ENCODE measurements around the gene PLPPR2. TPM values are rescaled to one million over a fixed set of nuclear protein-coding genes. Genes with fewer than 3 reads are reported as not detected.

PLPPR2 gene
- polyA plus RNA-seq, 2 of the 4 experiments (the other 2 are of a cell fraction), result 5.6 to 9.7 TPM

DNA sequence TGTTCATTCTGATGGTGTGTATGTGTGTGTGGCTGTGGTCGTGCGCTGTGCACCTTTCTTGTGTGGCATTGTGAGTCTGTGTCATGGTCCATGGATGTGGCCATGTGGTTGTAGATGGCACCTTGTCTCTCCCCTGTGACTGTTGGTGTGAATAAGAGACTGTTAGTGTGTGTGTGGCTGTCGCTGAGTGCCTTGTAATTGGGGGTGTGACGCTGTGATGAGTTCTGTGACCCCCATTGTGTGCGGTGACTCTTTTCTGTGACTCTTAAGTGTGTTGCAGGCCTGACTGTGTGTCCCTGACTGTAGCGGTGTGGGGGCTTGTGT lies 804 bp downstream of the PLPPR2 start:
- DNase-seq (ENCODE audit: low read depth in 1 of 2, low spot score in 1 of 2), result no peak
- CTCF ChIA-PET, result no interaction called here
- peak overlapping the region; percentile 90 for H3K4me2 ChIP-seq
- no peak for ATAC-seq
- H3K4me3 ChIP-seq, result peak overlapping the region; percentile 58; the same call in 2 of the 3 replicates
- 90% methylated on average over 4 of the region's 6 CpGs for WGBS (ENCODE audit: missing lambda C conversion rate)
- no peaks in the 10 kb centered on the region for H3K9me3 ChIP-seq
- no peak for FAIRE-seq
- TF ChIP-seq PBX3 (IDR thresholded peaks at IDR 0.05) (no peak), CTCF (IDR thresholded peaks at IDR 0.05) (no peak), RNF2 (IDR thresholded peaks at IDR 0.05; ENCODE audit: borderline replicate concordance, low read depth) (no peak)
- no peaks in the 10 kb centered on the region for H3K4me1 ChIP-seq
- POLR2A ChIA-PET, result no interaction called here
- H3K27ac ChIP-seq, result peak overlapping the region in 1 of 2 experiments; percentile 89; a peak in 2 of 6 replicates

- H3K27ac ChIP-seq, result no peak overlapping the region
- FAIRE-seq (no peak), DNase-seq (ENCODE audit: low read depth in 1 of 2, low spot score in 1 of 2) (no peak), ATAC-seq (no peak)
- WGBS (ENCODE audit: missing lambda C conversion rate), result 90% methylated on average over 9 of the region's 11 CpGs
- POLR2A ChIA-PET, result no interaction called here
- no peak overlapping the region; the same call in 2 of the 3 replicates for H3K4me2 ChIP-seq
- CTCF ChIA-PET, result no interaction called here
- no peaks in the 10 kb centered on the region for H3K9me3 ChIP-seq
- no peak for TF ChIP-seq FOSB (CRISPR knock-in tag; IDR thresholded peaks at IDR 0.05)
- TF ChIP-seq FOXS1 (CRISPR knock-in tag; IDR thresholded peaks at IDR 0.05), result no peak
- no peak for TF ChIP-seq BCL3 (IDR thresholded peaks at IDR 0.05)
- TF ChIP-seq CHD2 (IDR thresholded peaks at IDR 0.05; ENCODE audit: low read length, partially characterized antibody), result no peak
- H3K4me3 ChIP-seq, result no peak overlapping the region
- no peaks in the 10 kb centered on the region for H3K4me1 ChIP-seq
Observed at GRCh38 chr19:11356676-11357550, 1.7 kb downstream of the PLPPR2 start.

- no peak for ATAC-seq
- no peak overlapping the region for H3K27ac ChIP-seq
- no peaks in the 10 kb centered on the region for H3K4me1 ChIP-seq
- no peaks in the 10 kb centered on the region for H3K9me3 ChIP-seq
- no peak for DNase-seq (ENCODE audit: low read depth in 1 of 2, low spot score in 1 of 2)
- TF ChIP-seq CBX2 (IDR thresholded peaks at IDR 0.05; ENCODE audit: borderline replicate concordance, low read depth), result no peak
- TF ChIP-seq POLR2AphosphoS2 (conservative IDR thresholded peaks at IDR 0.05; ENCODE audit: low read length), result no peak
- no peak for TF ChIP-seq PBX3 (IDR thresholded peaks at IDR 0.05)
- TF ChIP-seq, protein P1, sequence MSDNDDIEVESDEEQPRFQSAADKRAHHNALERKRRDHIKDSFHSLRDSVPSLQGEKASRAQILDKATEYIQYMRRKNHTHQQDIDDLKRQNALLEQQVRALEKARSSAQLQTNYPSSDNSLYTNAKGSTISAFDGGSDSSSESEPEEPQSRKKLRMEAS (IDR thresholded peaks at IDR 0.05), result no peak
- TF ChIP-seq, protein P2, sequence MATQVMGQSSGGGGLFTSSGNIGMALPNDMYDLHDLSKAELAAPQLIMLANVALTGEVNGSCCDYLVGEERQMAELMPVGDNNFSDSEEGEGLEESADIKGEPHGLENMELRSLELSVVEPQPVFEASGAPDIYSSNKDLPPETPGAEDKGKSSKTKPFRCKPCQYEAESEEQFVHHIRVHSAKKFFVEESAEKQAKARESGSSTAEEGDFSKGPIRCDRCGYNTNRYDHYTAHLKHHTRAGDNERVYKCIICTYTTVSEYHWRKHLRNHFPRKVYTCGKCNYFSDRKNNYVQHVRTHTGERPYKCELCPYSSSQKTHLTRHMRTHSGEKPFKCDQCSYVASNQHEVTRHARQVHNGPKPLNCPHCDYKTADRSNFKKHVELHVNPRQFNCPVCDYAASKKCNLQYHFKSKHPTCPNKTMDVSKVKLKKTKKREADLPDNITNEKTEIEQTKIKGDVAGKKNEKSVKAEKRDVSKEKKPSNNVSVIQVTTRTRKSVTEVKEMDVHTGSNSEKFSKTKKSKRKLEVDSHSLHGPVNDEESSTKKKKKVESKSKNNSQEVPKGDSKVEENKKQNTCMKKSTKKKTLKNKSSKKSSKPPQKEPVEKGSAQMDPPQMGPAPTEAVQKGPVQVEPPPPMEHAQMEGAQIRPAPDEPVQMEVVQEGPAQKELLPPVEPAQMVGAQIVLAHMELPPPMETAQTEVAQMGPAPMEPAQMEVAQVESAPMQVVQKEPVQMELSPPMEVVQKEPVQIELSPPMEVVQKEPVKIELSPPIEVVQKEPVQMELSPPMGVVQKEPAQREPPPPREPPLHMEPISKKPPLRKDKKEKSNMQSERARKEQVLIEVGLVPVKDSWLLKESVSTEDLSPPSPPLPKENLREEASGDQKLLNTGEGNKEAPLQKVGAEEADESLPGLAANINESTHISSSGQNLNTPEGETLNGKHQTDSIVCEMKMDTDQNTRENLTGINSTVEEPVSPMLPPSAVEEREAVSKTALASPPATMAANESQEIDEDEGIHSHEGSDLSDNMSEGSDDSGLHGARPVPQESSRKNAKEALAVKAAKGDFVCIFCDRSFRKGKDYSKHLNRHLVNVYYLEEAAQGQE (IDR thresholded peaks at IDR 0.05), result no peak
- TF ChIP-seq MYC (IDR thresholded peaks at IDR 0.05; ENCODE audit: borderline replicate concordance, low read length), result no peak
- no peak for TF ChIP-seq ESRRA (IDR thresholded peaks at IDR 0.05; ENCODE audit: borderline replicate concordance, low read length)
- TF ChIP-seq ZNF302 (CRISPR knock-in tag; IDR thresholded peaks at IDR 0.05), result no peak
- TF ChIP-seq HOXA7 (CRISPR knock-in tag; IDR thresholded peaks at IDR 0.05), result no peak
- WGBS (ENCODE audit: missing lambda C conversion rate), result 72% methylated on average over 9 of the region's 11 CpGs
- H3K4me2 ChIP-seq, result no peak overlapping the region
- CTCF ChIA-PET, result interaction anchor here (2.2 kb wide), 1 partner anchor 22 kb away, joined by 5 read pairs; no protein-coding TSS in a partner anchor
- FAIRE-seq, result no peak
- POLR2A ChIA-PET, result interaction anchor here (0.8 kb wide), 1 partner anchor 15 kb away, joined by 5 read pairs; the partner anchor contains the start of gene SWSAP1
- no peak overlapping the region for H3K4me3 ChIP-seq
Observed at GRCh38 chr19:11359421-11359820, 4.2 kb downstream of the PLPPR2 start.
